WERI-Rb-1 (cell line): Measurements from ENCODE around the gene ERG28.

Source experiments
- DNase-seq: peaks from one replicate; pipeline ENCODE4 v3.0.0-alpha.2; 2020
- H3K27ac ChIP-seq: fragments of 250-450 bp; sonication (Bioruptor Pico); 2 replicates; pipeline ENCODE4 v1.5.1; 2020; ENCODE audit warnings: mild to moderate bottlenecking, moderate library complexity
- H3K27me3 ChIP-seq: fragments of 250-450 bp; sonication (Bioruptor Pico); 2 replicates; pipeline ENCODE4 v1.5.1; 2021; ENCODE audit warnings: mild to moderate bottlenecking, low read depth, moderate library complexity; ENCODE audit not compliant: insufficient read depth, severe bottlenecking
- H3K36me3 ChIP-seq: fragments of 250-450 bp; sonication (Bioruptor Pico); 2 replicates; pipeline ENCODE4 v1.5.1; 2020; ENCODE audit warnings: mild to moderate bottlenecking, moderate library complexity
- H3K4me3 ChIP-seq: 2 replicates; pipeline ENCODE4 v1.5.1; 2011; ENCODE audit warnings: low read depth, mild to moderate bottlenecking, control low read depth, low read length
- H3K9me3 ChIP-seq: fragments of 250-450 bp; sonication (Bioruptor Pico); 2 replicates; pipeline ENCODE4 v1.5.1; 2021; ENCODE audit warnings: mild to moderate bottlenecking, moderate library complexity; ENCODE audit not compliant: severe bottlenecking
- CTCF ChIP-seq: IDR thresholded peaks from 2 replicates; pipeline ENCODE4 v1.5.1; 2011; ENCODE audit warnings: low read depth, mild to moderate bottlenecking, control low read depth, inconsistent platforms, low read length

The ERG28 gene

DNA sequence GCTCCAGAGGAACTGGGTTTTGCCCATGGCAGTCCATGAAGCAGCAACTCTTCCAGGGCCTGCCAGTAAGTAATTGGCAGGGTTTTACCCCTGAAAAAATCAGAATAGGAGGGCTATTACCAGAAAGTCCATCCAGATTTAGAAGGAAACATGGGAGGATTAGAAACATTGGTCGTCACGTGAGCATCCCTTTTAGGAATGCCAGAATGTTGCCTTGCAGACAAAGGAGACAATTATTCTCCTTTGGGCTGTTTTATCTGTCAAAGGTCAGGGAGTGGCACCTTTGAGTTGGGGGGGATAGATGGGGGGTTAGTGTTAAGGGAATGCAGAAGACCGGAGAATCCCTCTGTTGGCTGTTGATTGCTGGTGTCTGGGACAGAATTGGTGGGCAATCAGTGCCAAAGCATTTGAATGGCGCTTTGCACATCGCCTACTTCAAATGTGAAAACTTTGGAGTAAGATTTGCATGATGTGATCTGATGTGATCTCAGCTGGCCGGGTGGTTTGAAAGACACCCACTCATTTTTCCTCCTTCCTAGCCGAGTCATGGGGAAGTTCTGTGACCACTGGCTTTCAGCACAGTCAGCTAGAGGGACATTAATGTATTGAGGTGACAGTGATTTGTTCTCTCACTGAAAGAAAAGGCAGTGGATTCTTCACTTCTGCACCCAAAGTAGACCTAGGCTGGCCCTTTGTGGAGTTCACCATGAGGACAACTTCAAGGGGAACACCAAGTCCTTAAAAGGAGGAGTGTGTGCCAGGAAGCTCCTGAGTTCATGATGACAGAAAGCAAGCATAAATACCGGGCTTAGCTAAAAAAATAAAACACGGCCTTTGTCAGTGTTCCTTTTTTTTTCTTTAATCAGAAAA, 50.8 kb downstream of the ERG28 start:
- DNase-seq, result no peak
- H3K36me3 ChIP-seq, result no peaks in the 10 kb centered on the region
- H3K27ac ChIP-seq, result no peak overlapping the region
- H3K27me3 ChIP-seq, result no peaks in the 10 kb centered on the region
- peaks cover 6% of the 10 kb centered on the region for H3K9me3 ChIP-seq
- TF ChIP-seq CTCF, result no peak
- H3K4me3 ChIP-seq, result no peak overlapping the region

GRCh38 chr14:75609116-75609515, 51.6 kb downstream of the ERG28 start:
- no peak for TF ChIP-seq CTCF
- Histone ChIP-seq H3K9me3 (peaks cover 6% of the 10 kb centered on the region), H3K27me3 (no peaks in the 10 kb centered on the region), H3K36me3 (no peaks in the 10 kb centered on the region), H3K4me3 (no peak overlapping the region), H3K27ac (no peak overlapping the region)
- DNase-seq, result no peak

DNA sequence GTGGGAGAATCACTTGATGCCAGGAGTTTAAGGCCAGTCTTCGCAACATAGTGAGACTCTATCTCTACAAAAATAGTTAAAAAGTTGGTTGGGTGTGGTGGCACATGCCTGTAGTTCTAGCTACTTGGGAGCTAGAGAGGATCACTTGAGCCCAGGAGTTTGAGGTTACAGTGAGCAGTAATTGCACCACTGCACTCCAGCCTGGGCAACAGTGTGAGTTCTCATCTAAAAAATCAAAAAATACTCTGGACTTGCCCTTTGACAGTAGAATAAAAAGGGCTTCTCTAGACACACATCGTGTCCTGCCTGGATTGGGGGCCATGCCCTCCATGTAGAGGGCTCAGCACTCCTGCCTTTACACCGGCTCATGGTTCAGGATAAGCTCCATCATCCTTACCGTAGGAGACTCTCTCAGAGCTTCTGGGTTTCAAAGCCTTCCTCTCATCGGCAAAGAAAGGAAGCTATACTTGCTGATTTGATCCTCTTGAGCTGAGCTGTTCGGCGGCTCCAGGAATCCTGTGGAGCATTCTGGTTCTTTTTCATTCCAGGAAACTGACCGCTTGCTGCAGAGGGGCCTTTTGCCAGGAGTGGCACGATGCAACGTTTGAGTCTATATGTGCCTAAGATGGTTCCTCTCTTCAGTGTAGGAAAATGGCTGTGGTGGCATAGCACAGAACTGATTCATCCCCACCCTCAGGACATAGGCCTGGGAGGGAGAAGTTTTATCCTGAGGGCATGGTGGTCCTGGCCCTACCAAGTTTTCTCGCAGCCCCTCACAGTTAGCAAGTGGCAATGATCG, 52.6 kb downstream of the ERG28 start:
- Histone ChIP-seq H3K27me3 (no peaks in the 10 kb centered on the region), H3K4me3 (no peak overlapping the region), H3K36me3 (no peaks in the 10 kb centered on the region), H3K27ac (no peak overlapping the region), H3K9me3 (peaks cover 6% of the 10 kb centered on the region)
- no peak for DNase-seq
- no peak for TF ChIP-seq CTCF

DNA sequence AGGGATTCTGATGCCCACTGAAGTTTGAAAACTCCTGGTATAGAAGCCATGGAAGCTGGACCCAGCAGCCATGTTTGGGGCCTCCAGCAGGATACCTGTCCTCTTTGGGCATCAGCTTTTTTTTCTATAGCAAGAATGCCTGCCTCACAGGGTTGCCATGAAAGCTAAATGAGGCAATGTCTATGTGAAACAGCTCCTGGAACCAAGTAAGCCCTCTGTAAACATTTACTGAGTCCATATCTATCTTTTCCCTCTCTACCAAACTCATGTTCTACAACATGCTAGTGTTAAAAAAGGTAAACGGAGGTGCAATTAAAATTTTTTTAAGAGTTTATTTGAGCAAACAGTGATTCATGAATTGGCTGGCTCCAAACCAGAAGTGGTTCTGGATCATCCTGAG, 53.6 kb downstream of the ERG28 start:
- no peak for TF ChIP-seq CTCF
- no peak for DNase-seq
- Histone ChIP-seq H3K9me3 (peaks cover 6% of the 10 kb centered on the region), H3K27me3 (no peaks in the 10 kb centered on the region), H3K36me3 (no peaks in the 10 kb centered on the region), H3K27ac (no peak overlapping the region), H3K4me3 (no peak overlapping the region)

GRCh38 chr14:75605916-75606315, 54.8 kb downstream of the ERG28 start:
- no peak for DNase-seq
- H3K4me3 ChIP-seq, result no peak overlapping the region
- H3K9me3 ChIP-seq, result peaks cover 6% of the 10 kb centered on the region
- no peak for TF ChIP-seq CTCF
- no peak overlapping the region for H3K27ac ChIP-seq
- H3K36me3 ChIP-seq, result no peaks in the 10 kb centered on the region
- H3K27me3 ChIP-seq, result no peaks in the 10 kb centered on the region
